Measurements from ENCODE around the gene SEC23B.

SEC23B gene

DNA sequence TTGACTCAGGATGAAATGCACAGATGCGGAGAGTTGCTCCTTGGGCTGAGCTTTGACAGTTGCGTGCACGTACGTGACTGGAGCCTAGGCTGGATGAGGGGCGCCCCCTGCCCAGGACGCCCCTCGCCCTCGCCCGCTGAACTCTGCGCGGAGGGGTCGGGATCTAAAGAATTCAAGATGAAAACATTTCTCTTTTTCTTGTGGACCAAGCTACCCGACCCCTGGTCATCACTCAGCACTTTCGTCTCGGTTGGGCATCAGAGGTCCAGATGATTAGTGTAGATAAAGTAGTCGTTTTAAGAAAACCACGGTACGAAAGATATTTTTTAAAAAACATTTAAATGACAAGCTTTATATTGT is 80.8 kb downstream of the SEC23B start:
- DNase-seq: no peak

DNA sequence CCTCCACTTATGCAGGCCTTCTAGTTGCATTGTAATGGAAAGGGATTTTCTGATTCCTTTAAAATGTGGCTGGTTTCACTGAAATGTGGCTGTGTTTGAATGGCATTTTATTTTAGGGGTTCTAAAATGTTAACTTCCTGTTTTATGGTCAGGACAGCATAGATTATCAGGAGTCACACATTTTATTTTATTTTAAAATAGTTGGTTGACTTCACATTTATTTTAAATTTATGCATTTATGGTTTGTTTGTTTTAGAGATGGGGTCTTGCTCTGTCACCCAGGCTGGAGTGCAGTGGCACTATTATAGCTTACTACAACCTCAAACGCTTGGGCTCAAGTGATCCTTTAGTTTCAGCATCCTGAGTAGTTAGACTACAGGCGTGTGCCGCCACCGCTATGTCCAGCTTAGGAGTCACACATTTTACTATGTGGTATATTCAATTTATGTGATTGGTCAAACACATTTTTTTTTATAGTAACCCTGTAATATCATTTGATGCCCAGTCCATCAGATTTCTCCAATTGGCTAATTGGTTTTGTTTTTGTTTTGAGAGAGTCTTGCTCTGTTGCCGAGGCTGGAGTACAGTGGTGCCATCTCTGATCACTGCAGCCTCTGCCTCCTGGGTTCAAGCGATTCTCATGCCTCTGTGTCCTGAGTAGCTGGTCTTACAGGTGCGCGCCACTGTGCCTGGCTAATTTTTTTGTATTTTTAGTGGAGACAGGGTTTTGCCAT is 82.4 kb downstream of the SEC23B start:
- no peak for DNase-seq

DNA sequence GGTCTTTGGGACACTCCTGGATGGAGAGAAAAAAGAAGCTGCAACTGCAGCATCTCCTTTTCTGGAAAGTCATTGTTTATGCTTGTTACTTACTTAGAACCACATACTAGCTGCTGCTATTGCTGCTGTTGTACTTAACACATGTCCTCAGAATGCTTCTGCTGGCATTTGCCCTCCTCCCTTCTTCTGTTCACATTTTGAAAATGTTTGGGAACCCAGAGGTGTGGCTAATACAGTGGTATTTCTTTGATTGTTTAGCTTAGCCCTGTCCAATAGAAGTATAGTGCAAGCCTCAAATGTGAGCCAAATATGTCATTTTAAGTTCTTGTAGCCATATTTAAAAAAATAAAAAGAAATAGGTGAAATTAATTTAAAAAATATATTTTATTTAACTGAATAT is 88.5 kb downstream of the SEC23B start:
- DNase-seq: no peak

DNA sequence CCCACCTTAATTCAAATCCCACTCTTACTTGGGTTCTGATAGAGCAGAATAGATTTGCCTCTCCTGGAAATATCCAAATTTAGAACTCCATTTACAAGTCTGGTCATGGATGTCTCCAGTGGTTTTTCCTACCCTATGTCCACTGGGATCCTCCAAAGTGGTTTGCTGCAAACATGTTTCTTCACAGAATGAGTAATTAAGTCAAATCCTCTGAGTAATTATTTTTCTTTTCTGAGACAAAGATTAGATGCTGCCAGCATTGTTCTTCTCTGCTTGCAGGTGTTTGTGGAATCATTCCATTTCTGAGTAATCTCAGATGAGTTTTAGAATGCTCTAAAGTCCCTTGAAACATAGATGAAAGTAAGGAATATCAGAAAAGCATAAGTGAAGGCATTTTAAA is 102.0 kb downstream of the SEC23B start:
- DNase-seq: no peak
